Measurements from ENCODE around the gene PTPRCAP. TPM values are rescaled to one million over a fixed set of nuclear protein-coding genes. Genes with fewer than 3 reads are reported as not detected.

PTPRCAP gene
- total and polyA plus RNA-seq, 2 experiments from 2014 or later = 3.3 to 3.5 TPM

GRCh38 chr11:67413266-67413849 lies 24.1 kb downstream of the PTPRCAP start:
- Histone ChIP-seq H3F3A (replicated peaks; ENCODE audit: low read depth) (no peaks in the 10 kb centered on the region), H3K36me3 (ENCODE audit: insufficient read depth) (no peaks in the 10 kb centered on the region), H3K79me2 (replicated peaks; ENCODE audit: insufficient read depth) (no peaks in the 10 kb centered on the region), H2AFZ (no peak overlapping the region), H3K4me3 (no peak overlapping the region), H3K27me3 (ENCODE audit: insufficient read depth) (peaks cover 11% of the 10 kb centered on the region; the same call in 1 of the 2 replicates), H3K4me1 (ENCODE audit: insufficient read depth) (peaks cover 15% of the 10 kb centered on the region; the same call in 1 of the 2 replicates), H3K4me2 (no peak overlapping the region), H4K20me1 (replicated peaks; ENCODE audit: insufficient read depth) (no peaks in the 10 kb centered on the region), H3K9me2 (ENCODE audit: insufficient read depth) (no peaks in the 10 kb centered on the region), H3K27ac (ENCODE audit: low read depth) (no peak overlapping the region)
- TF ChIP-seq STAT1 (IDR thresholded peaks at IDR 0.05; ENCODE audit: unreplicated experiment) = no peak
- TF ChIP-seq ZNF331 (CRISPR knock-in tag; IDR thresholded peaks at IDR 0.05; ENCODE audit: low read depth) = no peak
- TF ChIP-seq, protein P1, sequence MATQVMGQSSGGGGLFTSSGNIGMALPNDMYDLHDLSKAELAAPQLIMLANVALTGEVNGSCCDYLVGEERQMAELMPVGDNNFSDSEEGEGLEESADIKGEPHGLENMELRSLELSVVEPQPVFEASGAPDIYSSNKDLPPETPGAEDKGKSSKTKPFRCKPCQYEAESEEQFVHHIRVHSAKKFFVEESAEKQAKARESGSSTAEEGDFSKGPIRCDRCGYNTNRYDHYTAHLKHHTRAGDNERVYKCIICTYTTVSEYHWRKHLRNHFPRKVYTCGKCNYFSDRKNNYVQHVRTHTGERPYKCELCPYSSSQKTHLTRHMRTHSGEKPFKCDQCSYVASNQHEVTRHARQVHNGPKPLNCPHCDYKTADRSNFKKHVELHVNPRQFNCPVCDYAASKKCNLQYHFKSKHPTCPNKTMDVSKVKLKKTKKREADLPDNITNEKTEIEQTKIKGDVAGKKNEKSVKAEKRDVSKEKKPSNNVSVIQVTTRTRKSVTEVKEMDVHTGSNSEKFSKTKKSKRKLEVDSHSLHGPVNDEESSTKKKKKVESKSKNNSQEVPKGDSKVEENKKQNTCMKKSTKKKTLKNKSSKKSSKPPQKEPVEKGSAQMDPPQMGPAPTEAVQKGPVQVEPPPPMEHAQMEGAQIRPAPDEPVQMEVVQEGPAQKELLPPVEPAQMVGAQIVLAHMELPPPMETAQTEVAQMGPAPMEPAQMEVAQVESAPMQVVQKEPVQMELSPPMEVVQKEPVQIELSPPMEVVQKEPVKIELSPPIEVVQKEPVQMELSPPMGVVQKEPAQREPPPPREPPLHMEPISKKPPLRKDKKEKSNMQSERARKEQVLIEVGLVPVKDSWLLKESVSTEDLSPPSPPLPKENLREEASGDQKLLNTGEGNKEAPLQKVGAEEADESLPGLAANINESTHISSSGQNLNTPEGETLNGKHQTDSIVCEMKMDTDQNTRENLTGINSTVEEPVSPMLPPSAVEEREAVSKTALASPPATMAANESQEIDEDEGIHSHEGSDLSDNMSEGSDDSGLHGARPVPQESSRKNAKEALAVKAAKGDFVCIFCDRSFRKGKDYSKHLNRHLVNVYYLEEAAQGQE (IDR thresholded peaks at IDR 0.05; ENCODE audit: unreplicated experiment) = no peak
- TF ChIP-seq, protein P2, sequence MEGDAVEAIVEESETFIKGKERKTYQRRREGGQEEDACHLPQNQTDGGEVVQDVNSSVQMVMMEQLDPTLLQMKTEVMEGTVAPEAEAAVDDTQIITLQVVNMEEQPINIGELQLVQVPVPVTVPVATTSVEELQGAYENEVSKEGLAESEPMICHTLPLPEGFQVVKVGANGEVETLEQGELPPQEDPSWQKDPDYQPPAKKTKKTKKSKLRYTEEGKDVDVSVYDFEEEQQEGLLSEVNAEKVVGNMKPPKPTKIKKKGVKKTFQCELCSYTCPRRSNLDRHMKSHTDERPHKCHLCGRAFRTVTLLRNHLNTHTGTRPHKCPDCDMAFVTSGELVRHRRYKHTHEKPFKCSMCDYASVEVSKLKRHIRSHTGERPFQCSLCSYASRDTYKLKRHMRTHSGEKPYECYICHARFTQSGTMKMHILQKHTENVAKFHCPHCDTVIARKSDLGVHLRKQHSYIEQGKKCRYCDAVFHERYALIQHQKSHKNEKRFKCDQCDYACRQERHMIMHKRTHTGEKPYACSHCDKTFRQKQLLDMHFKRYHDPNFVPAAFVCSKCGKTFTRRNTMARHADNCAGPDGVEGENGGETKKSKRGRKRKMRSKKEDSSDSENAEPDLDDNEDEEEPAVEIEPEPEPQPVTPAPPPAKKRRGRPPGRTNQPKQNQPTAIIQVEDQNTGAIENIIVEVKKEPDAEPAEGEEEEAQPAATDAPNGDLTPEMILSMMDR (conservative IDR thresholded peaks at IDR 0.05; ENCODE audit: low read depth in 2 of 2) = no peak
- no peak for TF ChIP-seq POLR2AphosphoS5 (IDR thresholded peaks at IDR 0.05; ENCODE audit: low read depth)
- no peak for TF ChIP-seq EZH2phosphoT487 (IDR thresholded peaks at IDR 0.05; ENCODE audit: unreplicated experiment)
- TF ChIP-seq NANOG (IDR thresholded peaks at IDR 0.05; ENCODE audit: borderline replicate concordance) = no peak
- TF ChIP-seq CREB1 (CRISPR knock-in tag; IDR thresholded peaks at IDR 0.05; ENCODE audit: low read depth) = no peak
- no peak for TF ChIP-seq ETS1 (IDR thresholded peaks at IDR 0.05)
- TF ChIP-seq EZH2 (IDR thresholded peaks at IDR 0.05; ENCODE audit: low read depth, unreplicated experiment) = no peak
- TF ChIP-seq ZNF114 (CRISPR knock-in tag; IDR thresholded peaks at IDR 0.05) = no peak
- no peak for ATAC-seq
- DNase-seq (ENCODE audit: low spot score) = no peak
- Mint-ChIP-seq H3K9me3 (no peaks in the 10 kb centered on the region), H3K4me1 (peaks cover 26% of the 10 kb centered on the region), H3K27ac (no peak overlapping the region; the same call in 1 of the 2 replicates), H3K4me3 (no peak overlapping the region), H3K27me3 (ENCODE audit: insufficient read depth, low read depth, poor library complexity) (peaks cover 25% of the 10 kb centered on the region), H3K36me3 (ENCODE audit: low read depth) (no peaks in the 10 kb centered on the region)
